ENCODE data around the gene SLC44A2.

- TF ChIP-seq CTCF (IDR thresholded peaks at IDR 0.05): no peak
- TF ChIP-seq POLR2A (IDR thresholded peaks at IDR 0.05): no peak
These were observed 55.3 kb downstream of the SLC44A2 start for GRCh38 chr19:10680545-10681135.
